GM23248 (cell line): ENCODE results near the gene GALNT10. TPM values are rescaled to one million over a fixed set of nuclear protein-coding genes. Genes with fewer than 3 reads are reported as not detected.

Experiments used
- DNase-seq: peaks from one replicate; pipeline ENCODE4 v3.0.0-alpha.2; 2015
- H2AFZ ChIP-seq: fragments of 200-600 bp; sonication (generic); 2 replicates; pipeline ENCODE4 v1.6.1; 2016; ENCODE audit warnings: antibody characterized with exemption
- H3F3A ChIP-seq: fragments of 200-600 bp; sonication (generic); 2 replicates; pipeline ENCODE4 v1.6.1; 2016; ENCODE audit warnings: mild to moderate bottlenecking, antibody characterized with exemption, mixed run types; ENCODE audit not compliant: insufficient read depth
- H3K27ac ChIP-seq: fragments of 200-600 bp; sonication (generic); 2 replicates; pipeline ENCODE4 v1.5.1; 2016; ENCODE audit warnings: mild to moderate bottlenecking
- H3K27me3 ChIP-seq: fragments of 200-600 bp; sonication (generic); replicated peaks from 2 replicates; pipeline ENCODE4 v1.6.1; 2016; ENCODE audit warnings: mild to moderate bottlenecking; ENCODE audit not compliant: insufficient read depth
- H3K36me3 ChIP-seq: fragments of 200-600 bp; sonication (generic); 2 replicates; pipeline ENCODE4 v1.6.1; 2016; ENCODE audit warnings: low read depth, mild to moderate bottlenecking
- H3K4me1 ChIP-seq: fragments of 200-600 bp; sonication (generic); 2 replicates; pipeline ENCODE4 v1.6.1; 2016; ENCODE audit warnings: mild to moderate bottlenecking; ENCODE audit not compliant: insufficient read depth
- H3K4me2 ChIP-seq: fragments of 200-600 bp; sonication (generic); one replicate; pipeline ENCODE4 v1.6.1; 2016; ENCODE audit warnings: mild to moderate bottlenecking; ENCODE audit not compliant: unreplicated experiment
- H3K4me3 ChIP-seq: fragments of 200-600 bp; sonication (generic); 2 replicates; pipeline ENCODE4 v1.5.1; 2016; ENCODE audit warnings: mild to moderate bottlenecking
- H3K79me2 ChIP-seq: fragments of 200-600 bp; sonication (generic); 2 replicates; pipeline ENCODE4 v1.6.1; 2016; ENCODE audit warnings: mild to moderate bottlenecking; ENCODE audit not compliant: insufficient read depth
- H3K9ac ChIP-seq: fragments of 200-600 bp; sonication (generic); 2 replicates; pipeline ENCODE4 v1.6.1; 2016; ENCODE audit warnings: mild to moderate bottlenecking
- H3K9me2 ChIP-seq: fragments of 200-600 bp; sonication (generic); 2 replicates; pipeline ENCODE4 v1.6.1; 2016; ENCODE audit warnings: mixed run types, mild to moderate bottlenecking, moderate library complexity; ENCODE audit not compliant: insufficient read depth
- H3K9me3 ChIP-seq: fragments of 200-600 bp; sonication (generic); one replicate; pipeline ENCODE4 v1.6.1; 2017; ENCODE audit warnings: low read depth
- H4K20me1 ChIP-seq: fragments of 200-600 bp; sonication (generic); 2 replicates; pipeline ENCODE4 v1.6.0; 2016; ENCODE audit not compliant: insufficient read depth
- EZH2 ChIP-seq: fragments of 200-600 bp; sonication (generic); IDR thresholded peaks from 2 replicates; pipeline ENCODE4 v1.6.1; 2018; ENCODE audit warnings: antibody characterized with exemption, mild to moderate bottlenecking; ENCODE audit not compliant: insufficient read depth, poor library complexity, severe bottlenecking
- EZH2phosphoT487 ChIP-seq: fragments of 200-600 bp; sonication (generic); IDR thresholded peaks from 2 replicates; pipeline ENCODE4 v1.6.1; 2018; ENCODE audit warnings: antibody characterized with exemption, moderate library complexity, mild to moderate bottlenecking, low read depth; ENCODE audit not compliant: insufficient read depth
- WGBS, 2 experiments: methylation state at CpG; one replicate each; pipeline ENCODE4 v1.1.6; 2015 to 2017; ENCODE audit warnings: low lambda C conversion rate in 2 of 2, low coverage in 1 of 2; ENCODE audit errors: missing lambda C conversion rate in 2 of 2; 5-methylcytosine and 5-hydroxymethylcytosine counted together
- in situ Hi-C: fragments of 300-500 bp; cut with MboI; formaldehyde crosslinking; loops from 2 replicates; pipeline ENCODE4 v1.15.0; 2020
- polyA plus RNA-seq: library from polyadenylated mRNA; unstranded; fragments of >200 nt; fragmentation: Nextera tagmentation; extraction: Ambion mirVana; gene quantifications from 2 replicates; pipeline ENCODE4 v1.2.1, GENCODE V29; 2016
- total RNA-seq: library from RNA; depleted of rRNA; stranded (reverse); fragments of >200 nt; shearing (Covaris generic); gene quantifications from 2 replicates; pipeline ENCODE4 v1.2.3, GENCODE V29; 2014

GALNT10 gene
- total and polyA plus RNA-seq, 2 experiments from 2014 or later: 23.3 to 67.9 TPM

DNA sequence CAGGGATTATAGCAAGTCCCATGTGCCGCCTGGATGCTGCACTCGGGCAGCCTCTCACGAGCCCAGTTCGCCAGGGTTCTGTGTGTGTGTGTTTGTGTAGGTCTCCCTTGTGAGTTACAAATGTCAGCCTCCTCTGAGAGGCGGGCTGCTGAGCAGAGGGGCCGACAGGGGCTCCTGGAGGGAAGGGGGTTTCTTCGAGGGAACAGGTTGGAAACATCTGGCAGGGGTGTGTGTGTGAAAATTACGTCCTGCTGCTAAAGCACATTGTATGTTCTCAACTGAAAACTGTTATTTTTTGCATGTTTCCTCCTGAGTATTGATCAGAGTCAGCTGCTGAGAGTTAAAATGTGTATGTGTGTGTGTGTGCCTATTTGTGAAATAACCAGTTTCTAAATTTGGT lies 9.7 kb downstream of the GALNT10 start:
- no peaks in the 10 kb centered on the region for H4K20me1 ChIP-seq
- H3K4me3 ChIP-seq: no peak overlapping the region
- H3K9ac ChIP-seq: no peak overlapping the region
- H3K9me3 ChIP-seq: no peaks in the 10 kb centered on the region
- peaks cover 5% of the 10 kb centered on the region; the same call in 1 of the 2 replicates for H3K36me3 ChIP-seq
- WGBS, 2 experiments: 93 to 94% methylated on average over 8 of the region's 8 CpGs
- H3K4me2 ChIP-seq: no peak overlapping the region
- no peak overlapping the region for H2AFZ ChIP-seq
- in situ Hi-C loops: no loop called here
- H3K27ac ChIP-seq: no peak overlapping the region
- TF ChIP-seq EZH2phosphoT487: no peak
- TF ChIP-seq EZH2: no peak
- H3K79me2 ChIP-seq: peaks cover 91% of the 10 kb centered on the region
- peaks cover 33% of the 10 kb centered on the region for H3K4me1 ChIP-seq
- DNase-seq: no peak
- no peaks in the 10 kb centered on the region for H3K9me2 ChIP-seq
- no peaks in the 10 kb centered on the region for H3K27me3 ChIP-seq
- H3F3A ChIP-seq: peaks cover 8% of the 10 kb centered on the region

DNA sequence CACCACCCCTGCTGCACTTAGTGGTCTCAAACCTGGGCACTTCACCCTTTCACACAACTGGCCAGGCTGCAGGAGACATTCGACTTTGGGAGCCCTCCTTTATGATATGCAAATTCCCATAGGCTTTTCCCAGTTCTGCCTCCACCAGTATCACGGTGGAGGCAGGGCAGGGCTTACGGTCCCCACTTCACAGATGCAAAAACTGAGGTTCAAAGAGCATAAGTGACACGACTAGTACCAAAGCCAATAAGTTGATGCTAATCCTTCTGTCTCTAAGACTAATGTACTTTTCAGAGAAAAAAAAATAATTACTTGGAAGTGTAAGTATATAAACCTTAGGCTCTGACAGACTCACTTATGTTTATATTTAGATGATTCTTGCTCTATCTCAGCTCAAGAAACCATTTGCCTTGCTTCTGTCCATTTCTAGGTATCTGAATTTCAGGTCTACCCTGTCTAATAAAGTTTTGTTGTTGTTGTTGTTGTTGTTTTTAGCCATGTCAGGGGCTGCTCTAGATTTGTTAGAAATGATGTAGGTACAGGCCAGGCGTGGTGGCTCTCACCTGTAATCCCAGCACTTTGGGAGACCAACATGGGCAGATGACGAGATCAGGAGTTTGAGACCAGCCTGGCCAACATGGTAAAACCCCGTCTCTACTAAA lies 10.7 kb downstream of the GALNT10 start:
- Histone ChIP-seq H2AFZ (no peak overlapping the region), H3K4me2 (no peak overlapping the region), H3K9me3 (no peaks in the 10 kb centered on the region), H3K4me3 (no peak overlapping the region), H3K79me2 (peaks cover 91% of the 10 kb centered on the region), H3K27ac (no peak overlapping the region), H3K27me3 (no peaks in the 10 kb centered on the region), H3K36me3 (no peaks in the 10 kb centered on the region), H3K4me1 (peaks cover 33% of the 10 kb centered on the region), H3F3A (peaks cover 8% of the 10 kb centered on the region), H3K9ac (no peak overlapping the region), H3K9me2 (no peaks in the 10 kb centered on the region), H4K20me1 (no peaks in the 10 kb centered on the region)
- in situ Hi-C loops: no loop called here
- TF ChIP-seq EZH2phosphoT487 (no peak), EZH2 (no peak)
- DNase-seq: no peak
- 91% methylated on average over 7 of the region's 7 CpGs for WGBS, 2 experiments

DNA sequence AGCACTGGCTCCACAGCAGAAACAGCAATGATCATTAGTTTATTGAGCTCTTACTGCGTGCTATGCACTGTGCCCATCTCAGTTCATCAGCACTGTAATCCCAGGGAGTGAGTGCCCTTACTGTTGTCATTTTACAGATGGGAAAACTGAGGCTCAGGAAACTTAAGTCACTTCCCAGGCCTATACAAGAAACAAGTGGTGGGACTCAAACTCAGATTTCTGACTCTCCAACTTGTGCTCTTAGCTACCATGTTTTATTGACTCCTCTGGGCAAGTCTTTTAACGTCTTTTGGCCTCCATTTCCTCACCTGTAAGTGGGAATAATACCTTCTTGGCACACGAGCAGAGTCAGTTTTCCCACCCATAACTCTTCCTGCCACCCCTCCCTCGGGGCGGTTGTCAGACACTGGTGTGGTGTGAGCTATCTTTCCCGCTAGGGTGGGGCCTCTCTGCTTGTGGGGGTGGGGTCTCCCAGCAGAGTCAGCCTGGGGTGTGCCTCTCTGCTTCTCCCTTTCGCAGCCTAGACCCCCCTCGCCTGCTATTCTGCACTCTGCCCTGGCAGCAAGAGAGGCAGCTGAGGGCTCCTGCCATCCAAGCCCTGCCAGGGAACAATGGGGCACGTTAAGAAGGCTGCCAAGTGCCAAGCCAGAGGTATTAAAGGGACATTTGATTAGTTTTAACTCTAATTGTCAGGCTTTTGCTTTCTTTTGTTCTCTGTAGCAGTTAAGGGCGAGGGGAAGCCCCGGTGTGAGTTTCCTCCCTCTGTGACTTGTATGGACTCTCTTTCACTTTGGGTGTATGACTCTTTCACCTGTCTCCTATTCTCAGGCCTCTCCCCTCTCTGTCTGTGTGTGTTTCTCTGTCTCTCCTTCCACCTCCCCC lies 12.1 kb downstream of the GALNT10 start:
- Histone ChIP-seq H3K4me1 (peaks cover 27% of the 10 kb centered on the region), H2AFZ (no peak overlapping the region), H3K27me3 (no peaks in the 10 kb centered on the region), H3K9ac (no peak overlapping the region), H3K79me2 (peaks cover 91% of the 10 kb centered on the region), H3K27ac (no peak overlapping the region), H3F3A (peaks cover 3% of the 10 kb centered on the region), H4K20me1 (no peaks in the 10 kb centered on the region), H3K9me3 (no peaks in the 10 kb centered on the region), H3K36me3 (no peaks in the 10 kb centered on the region), H3K9me2 (no peaks in the 10 kb centered on the region), H3K4me2 (no peak overlapping the region), H3K4me3 (no peak overlapping the region)
- WGBS, 2 experiments: 71 to 76% methylated on average over 10 to 11 of the region's 11 CpGs
- in situ Hi-C loops: no loop called here
- no peak for TF ChIP-seq EZH2
- TF ChIP-seq EZH2phosphoT487: no peak
- DNase-seq: no peak

DNA sequence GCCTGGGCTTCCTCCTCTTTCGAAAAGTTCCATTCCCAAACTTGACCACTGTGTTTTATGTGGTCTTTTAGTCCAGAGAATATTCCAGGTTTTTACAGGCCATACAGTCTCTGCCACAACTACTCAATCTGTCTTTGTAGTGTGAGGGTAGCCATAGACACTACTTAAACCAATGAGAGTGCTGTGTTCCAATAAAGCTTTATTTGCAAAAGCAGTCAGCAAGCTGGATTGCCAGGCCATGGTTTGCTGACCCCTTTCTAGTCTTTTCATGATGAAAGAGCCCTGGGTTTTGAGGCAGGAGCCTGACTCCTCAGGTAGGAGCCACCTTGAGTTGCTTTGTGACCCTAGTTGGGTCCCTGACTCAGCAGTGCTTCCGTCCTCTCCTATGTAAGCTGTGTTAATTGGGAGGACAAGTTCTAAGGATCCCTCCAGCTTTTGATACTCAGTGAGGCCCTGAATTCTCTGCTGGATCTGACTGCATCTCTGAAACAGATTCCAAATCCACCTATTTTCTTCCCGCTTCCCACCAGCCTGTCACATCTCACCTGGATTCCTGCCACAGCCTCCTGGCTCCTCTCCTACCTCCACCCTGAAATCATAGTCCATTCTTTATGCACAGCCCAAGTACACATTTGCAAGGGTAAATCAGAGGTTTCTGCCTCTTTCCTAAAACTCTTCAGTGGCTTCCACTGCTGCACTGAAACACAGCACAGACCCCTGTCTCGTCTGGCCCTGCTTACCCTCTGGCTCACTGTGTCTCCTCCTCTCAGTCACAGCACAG lies 13.5 kb downstream of the GALNT10 start:
- no peaks in the 10 kb centered on the region for H3K27me3 ChIP-seq
- no peaks in the 10 kb centered on the region for H3F3A ChIP-seq
- H3K4me3 ChIP-seq: no peak overlapping the region
- H2AFZ ChIP-seq: no peak overlapping the region
- H3K36me3 ChIP-seq: no peaks in the 10 kb centered on the region
- 97 to 100% methylated on average over 4 of the region's 4 CpGs for WGBS, 2 experiments
- TF ChIP-seq EZH2phosphoT487 (no peak), EZH2 (no peak)
- H3K27ac ChIP-seq: no peak overlapping the region
- in situ Hi-C loops: no loop called here
- peaks cover 99% of the 10 kb centered on the region for H3K79me2 ChIP-seq
- no peak overlapping the region for H3K9ac ChIP-seq
- H3K4me1 ChIP-seq: peaks cover 14% of the 10 kb centered on the region
- no peak for DNase-seq
- no peak overlapping the region for H3K4me2 ChIP-seq
- no peaks in the 10 kb centered on the region for H3K9me3 ChIP-seq
- H3K9me2 ChIP-seq: no peaks in the 10 kb centered on the region
- no peaks in the 10 kb centered on the region for H4K20me1 ChIP-seq
